22Rv1 (cell line): ENCODE data around the gene ADAM8.

Experiments used
- CTCF ChIP-seq: fragments of 450-650 bp; IDR thresholded peaks from 2 replicates; pipeline ENCODE4 v1.5.1; 2017; ENCODE audit warnings: mild to moderate bottlenecking
- ZFX ChIP-seq: fragments of 450-650 bp; IDR thresholded peaks from 2 replicates; pipeline ENCODE4 v1.6.1; 2017; ENCODE audit warnings: antibody characterized with exemption, borderline replicate concordance

DNA sequence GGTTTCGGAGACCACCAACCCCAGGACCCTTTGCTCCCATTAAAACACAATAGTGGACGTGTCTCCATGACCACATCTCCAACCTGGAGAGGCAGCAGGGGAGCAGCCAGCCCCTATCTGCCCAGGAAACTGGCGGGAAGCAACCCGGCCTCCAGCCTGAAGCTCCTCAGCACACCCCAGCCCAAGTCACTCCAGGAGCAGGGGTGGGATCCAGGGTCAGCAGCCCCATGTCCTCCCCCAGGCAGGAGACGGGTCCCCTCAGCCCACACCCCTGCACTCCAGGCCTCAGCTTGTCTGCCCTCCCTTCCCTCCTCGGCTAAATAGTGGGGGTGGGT, 601 bp downstream of the ADAM8 start:
- TF ChIP-seq CTCF (no peak), ZFX (no peak)
